ENCODE measurements around the gene PNPLA3.

DNA sequence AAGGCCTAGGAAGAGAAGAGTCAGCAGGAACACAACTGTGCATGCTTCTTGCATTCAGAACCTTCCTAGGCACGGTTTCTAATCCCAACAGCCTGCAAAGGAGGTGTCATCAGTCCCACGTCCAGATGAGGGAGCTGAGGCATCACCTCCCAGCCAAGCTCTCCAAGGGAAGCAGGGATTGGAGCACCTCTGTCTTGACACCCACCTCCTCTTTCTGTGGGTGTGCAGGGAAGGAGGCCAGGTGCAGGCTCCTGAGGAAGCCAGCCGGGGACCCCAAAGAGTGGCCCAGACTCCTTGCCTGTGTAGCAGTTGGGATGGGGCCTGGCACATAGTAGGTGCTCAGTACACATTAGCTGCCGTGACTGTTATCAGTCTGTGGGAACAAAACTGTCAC is 33.7 kb upstream of the PNPLA3 start:
- TF ChIP-seq HDGF (IDR thresholded peaks at IDR 0.05; ENCODE audit: borderline replicate concordance) (no peak), SP1 (IDR thresholded peaks at IDR 0.05) (no peak), FOXM1 (IDR thresholded peaks at IDR 0.05; ENCODE audit: borderline replicate concordance) (no peak), ELF4 (IDR thresholded peaks at IDR 0.05) (no peak), NFRKB (IDR thresholded peaks at IDR 0.05) (no peak), PKNOX1 (IDR thresholded peaks at IDR 0.05) (no peak), CTBP1 (IDR thresholded peaks at IDR 0.05; ENCODE audit: borderline replicate concordance) (no peak)
